IMR-90 (cell line): ENCODE results near the gene CHST8. TPM values are rescaled to one million over a fixed set of nuclear protein-coding genes. Genes with fewer than 3 reads are reported as not detected.

Source experiments
- ATAC-seq: fragments of 200-7000 bp; cut with Tn5 transposase; 2 replicates; pipeline ENCODE4 v1.9.1; 2020; ENCODE audit warnings: low read depth, mild to moderate bottlenecking, moderate library complexity
- BruUV-seq: library from RNA; stranded (reverse); fragments of 400-500 nt; replicated peaks from 2 replicates; lab custom pipeline; 2021; lab: Mats Ljungman, UMichigan
- CTCF ChIA-PET: fragments of 300-600 bp; formaldehyde crosslinking; extraction: SDS; loops from one replicate; lab custom pipeline; 2021; ENCODE audit warnings: antibody characterized with exemption; lab: Yijun Ruan, JAX
- POLR2A ChIA-PET: fragments of 300-600 bp; sonication (Branson Sonifier 250); formaldehyde crosslinking; loops from one replicate; lab custom pipeline; 2022; ENCODE audit warnings: antibody characterized with exemption; ENCODE audit not compliant: unreplicated experiment; lab: Charles Lee
- DNase-seq: peaks from one replicate; pipeline ENCODE4 v3.0.0; 2013
- H2AFZ ChIP-seq: replicated peaks from 2 replicates; pipeline ENCODE3; 2013; ENCODE audit warnings: low read length, mild to moderate bottlenecking; ENCODE audit not compliant: poor library complexity
- H2AK5ac ChIP-seq: 2 replicates; pipeline ENCODE4 v1.6.1; 2013; ENCODE audit warnings: low read depth, low read length, inconsistent platforms
- H2AK9ac ChIP-seq: replicated peaks from 2 replicates; pipeline ENCODE3; 2013; ENCODE audit warnings: mild to moderate bottlenecking, low read depth, low read length, moderate library complexity; ENCODE audit not compliant: poor library complexity
- H2BK120ac ChIP-seq: 2 replicates; pipeline ENCODE4 v1.6.1; 2013; ENCODE audit warnings: low read depth, low read length, inconsistent platforms
- H2BK15ac ChIP-seq: 3 replicates; pipeline ENCODE4 v1.6.1; 2013; ENCODE audit warnings: low read depth, low read length, inconsistent platforms
- H2BK20ac ChIP-seq: 2 replicates; pipeline ENCODE4 v1.6.1; 2013; ENCODE audit warnings: low read depth, mild to moderate bottlenecking, inconsistent platforms, low read length, moderate library complexity
- H2BK5ac ChIP-seq: 2 replicates; pipeline ENCODE4 v1.6.1; 2013; ENCODE audit warnings: mild to moderate bottlenecking, low read depth, low read length, inconsistent platforms; ENCODE audit not compliant: poor library complexity, severe bottlenecking
- H3K14ac ChIP-seq: replicated peaks from 2 replicates; pipeline ENCODE4 v1.6.1; 2013; ENCODE audit warnings: low read depth, low read length, inconsistent platforms
- H3K18ac ChIP-seq: 2 replicates; pipeline ENCODE4 v1.6.1; 2013; ENCODE audit warnings: low read depth, low read length, control low read depth
- H3K23ac ChIP-seq: 2 replicates; pipeline ENCODE4 v1.6.1; 2013; ENCODE audit warnings: low read depth, low read length, inconsistent platforms
- H3K27ac ChIP-seq: 2 replicates; pipeline ENCODE4 v1.5.1; 2013; ENCODE audit warnings: mild to moderate bottlenecking, control low read depth, low read length; ENCODE audit not compliant: insufficient read depth
- H3K27me3 ChIP-seq: 2 replicates; pipeline ENCODE4 v1.6.1; 2013; ENCODE audit warnings: low read length; ENCODE audit not compliant: control insufficient read depth, insufficient read depth
- H3K36me3 ChIP-seq: 2 replicates; pipeline ENCODE4 v1.6.1; 2013; ENCODE audit warnings: low read length, mixed read lengths; ENCODE audit not compliant: control insufficient read depth, insufficient read depth
- H3K4ac ChIP-seq: 2 replicates; pipeline ENCODE4 v1.6.1; 2013; ENCODE audit warnings: low read depth, low read length, inconsistent platforms
- H3K4me1 ChIP-seq: 2 replicates; pipeline ENCODE4 v1.6.1; 2013; ENCODE audit warnings: low read length, mixed read lengths; ENCODE audit not compliant: control insufficient read depth, insufficient read depth
- H3K4me2 ChIP-seq: 2 replicates; pipeline ENCODE4 v1.6.1; 2013; ENCODE audit warnings: low read depth, mild to moderate bottlenecking, control low read depth, low read length, moderate library complexity
- H3K4me3 ChIP-seq: 2 replicates; pipeline ENCODE4 v1.5.1; 2013; ENCODE audit warnings: low read depth, mild to moderate bottlenecking, control low read depth, low read length, moderate library complexity; ENCODE audit not compliant: insufficient read depth
- H3K56ac ChIP-seq: 2 replicates; pipeline ENCODE4 v1.6.1; 2013; ENCODE audit warnings: low read length, inconsistent platforms; ENCODE audit not compliant: insufficient read depth; ENCODE audit errors: extremely low read depth
- H3K79me1 ChIP-seq, 2 experiments: 2 replicates each; pipeline ENCODE4 v1.6.1; 2013; ENCODE audit warnings: low read length in 2 of 2, inconsistent platforms in 1 of 2, low read depth in 1 of 2
- H3K9ac ChIP-seq: 2 replicates; pipeline ENCODE4 v1.6.1; 2013; ENCODE audit warnings: low read depth, low read length, control low read depth
- H3K9me1 ChIP-seq: 2 replicates; pipeline ENCODE4 v1.6.1; 2013; ENCODE audit warnings: low read length, inconsistent platforms; ENCODE audit not compliant: insufficient read depth
- H3K9me3 ChIP-seq: 2 replicates; pipeline ENCODE4 v1.6.1; 2013; ENCODE audit warnings: low read length; ENCODE audit not compliant: control insufficient read depth, insufficient read depth
- H4K20me1 ChIP-seq: 2 replicates; pipeline ENCODE4 v1.6.1; 2013; ENCODE audit warnings: low read length, inconsistent platforms; ENCODE audit not compliant: insufficient read depth
- H4K5ac ChIP-seq: 2 replicates; pipeline ENCODE4 v1.6.1; 2013; ENCODE audit warnings: mild to moderate bottlenecking, low read depth, low read length, control low read depth
- H4K8ac ChIP-seq, 2 experiments: 2 replicates each; pipeline ENCODE4 v1.6.1; 2013; ENCODE audit warnings: low read depth in 2 of 2, low read length in 2 of 2, control low read depth in 1 of 2, inconsistent platforms in 1 of 2
- H4K91ac ChIP-seq: 2 replicates; pipeline ENCODE4 v1.6.1; 2013; ENCODE audit warnings: low read depth, low read length, inconsistent platforms; ENCODE audit not compliant: insufficient read depth
- MXI1 ChIP-seq: IDR thresholded peaks from 2 replicates; pipeline ENCODE4 v1.6.1; 2012; ENCODE audit warnings: low read depth, mild to moderate bottlenecking, low read length, moderate library complexity, borderline replicate concordance
- RCOR1 ChIP-seq: IDR thresholded peaks from 2 replicates; pipeline ENCODE4 v1.6.1; 2012; ENCODE audit warnings: mild to moderate bottlenecking, low read length, improper control_type of control experiment; ENCODE audit not compliant: insufficient replicate concordance
- USF2 ChIP-seq: fragments of 150-350 bp; IDR thresholded peaks from 2 replicates; pipeline ENCODE4 v1.6.1; 2017; ENCODE audit warnings: mild to moderate bottlenecking, antibody characterized with exemption, low read length, low read depth
- WGBS, 2 experiments: methylation state at CpG; one replicate each; pipeline versions ENCODE4 v1.1.5 to v1.1.7; 2013; ENCODE audit warnings: missing lambda C conversion rate in 2 of 2; ENCODE audit not compliant: insufficient read length in 1 of 2; ENCODE audit errors: extremely low coverage in 2 of 2; 5-methylcytosine and 5-hydroxymethylcytosine counted together
- dilution Hi-C: fragments of 300-500 bp; cut with HindIII; formaldehyde crosslinking; loops from one replicate; pipeline ENCODE4 v1.14.3; 2018; ENCODE audit warnings: low sequenced_read_pairs; ENCODE audit not compliant: unreplicated experiment
- in situ Hi-C: fragments of 300-500 bp; cut with MboI; formaldehyde crosslinking; loops from 3 replicates; pipeline ENCODE4 v1.14.3; 2019; ENCODE audit warnings: low sequenced_read_pairs, inconsistent platforms, mixed read lengths
- intact Hi-C: fragments of 100-400 bp; cut with micrococcal nuclease; formaldehyde crosslinking; loops from 2 replicates; pipeline ENCODE4 v1.10.0; 2022
- polyA plus RNA-seq, 3 experiments: library from polyadenylated mRNA; depleted of rRNA; stranded (reverse); fragments of >200 nt; gene quantifications; 2 replicates each; pipeline ENCODE4 v1.2.3, GENCODE V29; 2012; ENCODE audit warnings: low replicate concordance in 1 of 3
- total RNA-seq: library from RNA; depleted of rRNA; stranded (reverse); fragments of >200 nt; gene quantifications from 2 replicates; pipeline ENCODE4 v1.2.3, GENCODE V29; 2012

CHST8 gene
- total and polyA plus RNA-seq, 2 of the 4 experiments (the other 2 are of a cell fraction): not detected

GRCh38 chr19:33736158-33736557 is 114.4 kb downstream of the CHST8 start:
- no peak overlapping the region for H3K4me3 ChIP-seq
- TF ChIP-seq USF2 (no peak), MXI1 (no peak), RCOR1 (no peak)
- H3K18ac ChIP-seq: no peak overlapping the region
- H3K4me1 ChIP-seq: no peaks in the 10 kb centered on the region
- CTCF ChIA-PET: no interaction called here
- H3K79me1 ChIP-seq: no peaks in the 10 kb centered on the region
- no peak overlapping the region for H3K27ac ChIP-seq
- H2BK15ac ChIP-seq: no peak overlapping the region
- no peaks in the 10 kb centered on the region for H3K27me3 ChIP-seq
- ATAC-seq (no peak), DNase-seq (no peak)
- POLR2A ChIA-PET: no interaction called here
- in situ Hi-C loops (no loop called here), intact Hi-C loops (no loop called here), dilution Hi-C loops (no loop called here)
- no peak overlapping the region for H4K5ac ChIP-seq
- no peaks in the 10 kb centered on the region for H4K20me1 ChIP-seq
- no peak overlapping the region for H3K9ac ChIP-seq
- H4K91ac ChIP-seq: no peak overlapping the region
- H3K14ac ChIP-seq: no peak overlapping the region
- H2BK120ac ChIP-seq: no peak overlapping the region
- H2BK5ac ChIP-seq: no peak overlapping the region
- no peak overlapping the region for H3K56ac ChIP-seq
- no peak overlapping the region for H4K8ac ChIP-seq
- WGBS, 2 experiments: 43% methylated on average over 3 of the region's 6 CpGs; no CpG with 5 or more reads in 1 of the 2 experiments
- H3K4me2 ChIP-seq: no peak overlapping the region
- no peak overlapping the region for H2BK20ac ChIP-seq
- no TSS peak for BruUV-seq
- no peak overlapping the region for H2AK9ac ChIP-seq
- no peak overlapping the region for H3K4ac ChIP-seq
- no peaks in the 10 kb centered on the region for H3K9me3 ChIP-seq
- H3K23ac ChIP-seq: no peak overlapping the region
- no peak overlapping the region for H2AK5ac ChIP-seq
- no peak overlapping the region for H2AFZ ChIP-seq
- H3K36me3 ChIP-seq: no peaks in the 10 kb centered on the region
- no peaks in the 10 kb centered on the region for H3K9me1 ChIP-seq
